ENCODE results near the gene CDC123. TPM values are rescaled to one million over a fixed set of nuclear protein-coding genes. Genes with fewer than 3 reads are reported as not detected.
A peak's percentile ranks its signal among the peaks of the same experiment; 100 is the strongest.

Gene CDC123
- total RNA-seq (56.0 and 62.0 TPM in 2 replicates), polyA plus RNA-seq (44.3 and 48.9 TPM in 2 replicates), polyA minus RNA-seq (41.1 and 66.2 TPM in 2 replicates)
- 85.4 TPM for total RNA-seq (2013)

DNA sequence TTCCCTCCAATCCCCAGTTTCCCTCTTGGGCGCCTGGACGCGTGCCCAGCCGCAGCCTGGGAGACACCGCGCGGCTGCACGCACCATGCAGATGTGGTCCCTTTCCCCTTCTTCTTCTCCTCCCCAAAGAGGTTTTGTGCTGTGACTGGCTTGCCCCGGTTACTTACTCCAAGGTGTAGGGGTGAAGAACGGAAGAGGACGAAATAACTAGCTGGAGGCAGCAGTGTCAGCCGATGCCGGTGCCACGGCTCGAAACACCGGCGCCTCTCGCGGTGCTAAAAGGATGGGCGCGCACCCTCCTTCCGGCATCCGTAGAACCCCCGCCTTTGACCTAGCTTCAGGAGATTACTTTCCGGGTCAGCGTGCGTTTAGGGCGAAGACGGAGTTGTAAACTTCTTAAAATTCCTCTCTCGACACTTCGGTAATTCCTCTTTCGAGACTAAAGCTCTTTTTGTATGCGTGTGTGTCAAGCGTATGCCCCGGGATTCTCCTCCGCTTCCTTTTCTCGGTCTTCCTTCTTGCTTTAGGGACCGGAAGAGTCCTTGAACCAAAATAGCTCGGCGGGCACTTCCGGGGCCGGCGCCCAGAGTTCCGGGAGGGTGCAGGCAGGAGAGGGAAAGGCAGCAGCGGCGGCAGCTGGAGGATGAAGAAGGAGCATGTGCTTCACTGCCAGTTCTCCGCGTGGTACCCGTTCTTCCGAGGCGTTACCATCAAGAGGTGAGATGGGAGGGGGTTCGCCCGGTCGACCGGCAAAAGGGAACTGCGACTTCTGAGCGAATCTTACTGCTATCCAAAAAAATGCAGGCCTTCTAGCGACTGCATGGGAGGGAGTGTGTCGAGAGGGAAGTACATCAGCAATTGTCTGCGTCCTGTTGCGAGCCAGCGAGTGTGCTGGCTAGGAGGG is at the start of gene CDC123, which contains the start of gene NUDT5:
Gene CDC123, plus strand, starts transcription at position 586 of the 904 bp plus-strand sequence. Its CDS starts 58 bp downstream, at position 644.
Gene NUDT5, minus strand, starts transcription at position 289 of the 904 bp plus-strand sequence. CDS start 9,600 bp downstream, outside the sequence.
- peak; percentile 93 for DNase-seq
- Histone ChIP-seq H3K27me3 (replicated peaks in 1 of 4; ENCODE audit: control extremely low read depth in 1 of 4, control insufficient read depth in 3 of 4, insufficient read depth in 4 of 4, low read length in 3 of 4) (no peaks in the 10 kb centered on the region), H3K4me2 (replicated peaks; ENCODE audit: low read depth, low read length, poor library complexity, severe bottlenecking) (peak within 1 kb of the TSS; percentile 85), H2AFZ (ENCODE audit: insufficient read depth, low read depth, low read length, poor library complexity, severe bottlenecking) (peak within 1 kb of the TSS; percentile 98), H3K4me1 (ENCODE audit: control insufficient read depth in 2 of 2, insufficient read depth in 2 of 2, low read length in 2 of 2) (peaks cover 18 to 24% of the 10 kb centered on the region in 2 donors), H3K79me2 (ENCODE audit: control insufficient read depth, insufficient read depth, low read length) (peaks cover 92% of the 10 kb centered on the region), H3K9ac (ENCODE audit: low read length) (peak within 1 kb of the TSS; percentile 90), H3K27ac (ENCODE audit: low read length in 2 of 2) (peak within 1 kb of the TSS; percentile 91 to 94), H3K9me3 (ENCODE audit: control extremely low read depth in 1 of 3, control insufficient read depth in 2 of 3, insufficient read depth in 1 of 3, low read length in 2 of 3) (no peaks in the 10 kb centered on the region), H3K4me3 (ENCODE audit: control extremely low read depth in 1 of 5, extremely low read depth in 1 of 5, insufficient read depth in 1 of 5, low read depth in 2 of 5, low read length in 4 of 5) (peak within 1 kb of the TSS; percentile 87 to 97 (median 95)), H4K20me1 (ENCODE audit: control insufficient read depth, insufficient read depth, low read length, poor library complexity, severe bottlenecking) (peaks cover 23% of the 10 kb centered on the region), H3K36me3 (replicated peaks in 1 of 2; ENCODE audit: control extremely low read depth in 1 of 2, control insufficient read depth in 1 of 2, extremely low read depth in 1 of 2, insufficient read depth in 2 of 2, low read length in 1 of 2) (peaks cover 2 to 17% of the 10 kb centered on the region in 2 experiments)
- intact Hi-C loops (cut with micrococcal nuclease): loop anchor here (1.0 to 2.0 kb wide), 7 partner anchors 18 to 515 kb away; partner anchors contain the start of gene CAMK1D
- ChIA-PET CTCF (interaction anchor here (0.8 to 2.4 kb wide), 12 partner anchors 20 to 517 kb away, joined by 3 to 24 read pairs (median 4); partner anchors contain the start of gene UPF2), POLR2A (interaction anchor here (0.6 to 1.3 kb wide), 6 partner anchors 20 to 153 kb away, joined by 3 to 7 read pairs (median 4); partner anchors contain the start of gene UPF2)
- TF ChIP-seq EZH2 (IDR thresholded peaks at IDR 0.05; ENCODE audit: borderline replicate concordance, insufficient read depth, low read depth, low read length, poor library complexity, severe bottlenecking): no peak
- no peak for TF ChIP-seq CTCF (IDR thresholded peaks at IDR 0.05)
- H3K9me3 Mint-ChIP-seq (ENCODE audit: insufficient read depth): no peaks in the 10 kb centered on the region
- H3K4me1 Mint-ChIP-seq: peaks cover 42% of the 10 kb centered on the region
- ATAC-seq (ENCODE audit: low read depth): peak; percentile 90
- H3K4me3 Mint-ChIP-seq: peak within 1 kb of the TSS; percentile 93
- no peaks in the 10 kb centered on the region for H3K27me3 Mint-ChIP-seq
- H3K27ac Mint-ChIP-seq: peak within 1 kb of the TSS; percentile 99
- WGBS (ENCODE audit: insufficient coverage): under 1% methylated on average over 53 of the region's 62 CpGs
